Left lung (tissue), 10 donors: ENCODE measurements around the gene LSM14A. TPM values are rescaled to one million over a fixed set of nuclear protein-coding genes. Genes with fewer than 3 reads are reported as not detected.

Source experiments
- ATAC-seq: fragments of 200-7000 bp; cut with Tn5 transposase; one replicate; pipeline ENCODE4 v1.9.1; 2020; ENCODE audit warnings: moderate library complexity
- DNase-seq, 4 donors: peaks; one replicate each; pipeline ENCODE4 v3.0.0-alpha.2; 2013 to 2020
- H3K27ac ChIP-seq, 2 donors: fragments of 200-600 bp; sonication (generic) in 1 of 2; one replicate each; pipeline versions ENCODE4 v1.5.0 to v1.8.0; 2020 to 2021
- H3K27me3 ChIP-seq, 2 donors: fragments of 200-600 bp; sonication (generic) in 1 of 2; one replicate each; pipeline versions ENCODE4 v1.5.0 to v1.8.0; 2020 to 2021
- H3K36me3 ChIP-seq, 2 donors: fragments of 200-600 bp; sonication (generic) in 1 of 2; one replicate each; pipeline versions ENCODE4 v1.5.0 to v1.8.0; 2020 to 2021
- H3K4me1 ChIP-seq, 2 donors: fragments of 200-600 bp; one replicate each; pipeline ENCODE4 v1.8.0; 2021
- H3K4me3 ChIP-seq, 2 donors: fragments of 200-600 bp; sonication (generic) in 1 of 2; one replicate each; pipeline versions ENCODE4 v1.5.0 to v1.8.0; 2020 to 2021; ENCODE audit warnings: mild to moderate bottlenecking in 1 of 2
- H3K9me3 ChIP-seq, 2 donors: fragments of 200-600 bp; sonication (generic) in 1 of 2; one replicate each; pipeline versions ENCODE4 v1.5.0 to v1.8.0; 2020 to 2021
- CTCF ChIP-seq, 2 donors: fragments of 200-600 bp; sonication (generic) in 1 of 2; IDR thresholded peaks; one replicate each; pipeline versions ENCODE4 v1.5.0 to v1.8.0; 2021; ENCODE audit warnings: antibody characterized with exemption in 2 of 2
- intact Hi-C, 2 donors: fragments of 100-400 bp; cut with DNase I; formaldehyde crosslinking; loops; one replicate each; pipeline versions ENCODE4 v1.11.2 to v1.14.2; 2022
- polyA plus RNA-seq, 6 donors: library from polyadenylated mRNA; unstranded; fragments of 120-200 nt; gene quantifications; one replicate each; pipeline ENCODE4 v1.2.1, GENCODE V29; 2013; ENCODE audit not compliant: insufficient read length in 6 of 6
- total RNA-seq, 2 donors: library from RNA; stranded (reverse); fragmentation: NEBNext Ultra II Directional; extraction: Animal tissue kit (Norgen Biotek cat#: 25700); gene quantifications; one replicate each; pipeline ENCODE4 v1.2.1, GENCODE V29; 2021
- donor health status: DM: no; HTN: yes; CAD: no.
- donor health status: DM: no; HTN: no; CAD: no.

Gene LSM14A
- total and polyA plus RNA-seq, 8 donors, result 88.0 to 176 (median 155) TPM

- TF ChIP-seq CTCF (IDR thresholded peaks at IDR 0.05), result no peak
- Histone ChIP-seq H3K36me3 (no peaks in the 10 kb centered on the region), H3K4me1 (peaks cover 11 to 94% of the 10 kb centered on the region in 2 donors), H3K27ac (peak overlapping the region in 1 of 2 donors; percentile 1), H3K27me3 (no peaks in the 10 kb centered on the region), H3K4me3 (no peak overlapping the region), H3K9me3 (no peaks in the 10 kb centered on the region)
- DNase-seq (no peak), ATAC-seq (no peak)
- intact Hi-C loops, result no loop called here
These were observed 12.7 kb downstream of the LSM14A start for GRCh38 chr19:34184880-34185491.

- no peaks in the 10 kb centered on the region for H3K9me3 ChIP-seq
- peaks cover 11 to 92% of the 10 kb centered on the region in 2 donors for H3K4me1 ChIP-seq
- H3K36me3 ChIP-seq, result no peaks in the 10 kb centered on the region
- ATAC-seq, result no peak
- no peak overlapping the region for H3K27ac ChIP-seq
- H3K27me3 ChIP-seq, result no peaks in the 10 kb centered on the region
- intact Hi-C loops, result no loop called here
- no peak overlapping the region for H3K4me3 ChIP-seq
- DNase-seq, result no peak
- no peak for TF ChIP-seq CTCF (IDR thresholded peaks at IDR 0.05)
These were observed 13.9 kb downstream of the LSM14A start for GRCh38 chr19:34186205-34186604.

GRCh38 chr19:34187011-34187410, 14.7 kb downstream of the LSM14A start:
- Histone ChIP-seq H3K27ac (no peak overlapping the region), H3K27me3 (no peaks in the 10 kb centered on the region), H3K4me1 (peaks cover 11 to 92% of the 10 kb centered on the region in 2 donors), H3K9me3 (no peaks in the 10 kb centered on the region), H3K4me3 (no peak overlapping the region), H3K36me3 (no peaks in the 10 kb centered on the region)
- ATAC-seq, result no peak
- no peak for TF ChIP-seq CTCF (IDR thresholded peaks at IDR 0.05)
- no peak for DNase-seq
- intact Hi-C loops, result no loop called here

- Histone ChIP-seq H3K4me1 (peaks cover 11 to 83% of the 10 kb centered on the region in 2 donors), H3K27me3 (no peaks in the 10 kb centered on the region), H3K9me3 (no peaks in the 10 kb centered on the region), H3K4me3 (no peak overlapping the region), H3K36me3 (peaks cover 0 to 4% of the 10 kb centered on the region in 2 donors), H3K27ac (peak overlapping the region in 1 of 2 donors; percentile 25)
- ATAC-seq, result peak; percentile 30
- DNase-seq, result no peak
- intact Hi-C loops, result no loop called here
- no peak for TF ChIP-seq CTCF (IDR thresholded peaks at IDR 0.05)
These were observed 16.1 kb downstream of the LSM14A start for GRCh38 chr19:34188408-34188807.

- no peak for TF ChIP-seq CTCF (IDR thresholded peaks at IDR 0.05)
- H3K9me3 ChIP-seq, result no peaks in the 10 kb centered on the region
- no peak for DNase-seq
- peak; percentile 57 for ATAC-seq
- H3K27me3 ChIP-seq, result no peaks in the 10 kb centered on the region
- H3K36me3 ChIP-seq, result peaks cover 0 to 11% of the 10 kb centered on the region in 2 donors
- H3K27ac ChIP-seq, result no peak overlapping the region
- intact Hi-C loops, result no loop called here
- H3K4me1 ChIP-seq, result peaks cover 11 to 73% of the 10 kb centered on the region in 2 donors
- no peak overlapping the region for H3K4me3 ChIP-seq
These were observed 17.1 kb downstream of the LSM14A start for GRCh38 chr19:34189199-34189916.
